Type B pancreatic cell (in vitro differentiated cells): Measurements from ENCODE around the gene COL4A6. TPM values are rescaled to one million over a fixed set of nuclear protein-coding genes. Genes with fewer than 3 reads are reported as not detected.

Experiments used
- DNase-seq: peaks from one replicate; pipeline ENCODE4 v3.0.0; 2021; ENCODE audit warnings: mixed read lengths; ENCODE audit not compliant: unreplicated experiment; ENCODE audit errors: extremely low spot score
- H3K27ac Mint-ChIP-seq: 2 replicates; pipeline ENCODE4 v1.8.0; 2021; ENCODE audit warnings: mild to moderate bottlenecking, mixed read lengths
- H3K27me3 Mint-ChIP-seq: 2 replicates; pipeline ENCODE4 v1.8.0; 2021; ENCODE audit warnings: mixed read lengths
- H3K36me3 Mint-ChIP-seq: 2 replicates; pipeline ENCODE4 v1.8.0; 2021; ENCODE audit warnings: mixed read lengths
- H3K4me1 Mint-ChIP-seq: one replicate; pipeline ENCODE4 v1.8.0; 2021; ENCODE audit warnings: mixed read lengths; ENCODE audit not compliant: unreplicated experiment
- H3K4me3 Mint-ChIP-seq: 2 replicates; pipeline ENCODE4 v1.8.0; 2021; ENCODE audit warnings: mild to moderate bottlenecking, mixed read lengths
- H3K9me3 Mint-ChIP-seq: 2 replicates; pipeline ENCODE4 v1.8.0; 2021; ENCODE audit warnings: mixed read lengths
- CTCF ChIP-seq: fragments of 200-600 bp; sonication (generic); conservative IDR thresholded peaks from 2 replicates; pipeline ENCODE4 v1.5.0; 2021; ENCODE audit warnings: antibody characterized with exemption, mild to moderate bottlenecking
- total RNA-seq: library from RNA; stranded (reverse); gene quantifications from 2 replicates; pipeline ENCODE4 v1.2.1, GENCODE V29; 2021; ENCODE audit warnings: low replicate concordance

COL4A6 gene
- total RNA-seq, 1 donor from 2014 or later = 51.7 TPM

- Mint-ChIP-seq H3K4me1 (no peaks in the 10 kb centered on the region), H3K36me3 (peaks cover 23% of the 10 kb centered on the region), H3K27ac (no peak overlapping the region), H3K9me3 (no peaks in the 10 kb centered on the region), H3K4me3 (no peak overlapping the region), H3K27me3 (no peaks in the 10 kb centered on the region)
- DNase-seq = no peak
- TF ChIP-seq CTCF = no peak
These were observed 303.5 kb downstream of the COL4A6 start for GRCh38 chrX:108134724-108135123.

- no peaks in the 10 kb centered on the region for H3K9me3 Mint-ChIP-seq
- no peak for TF ChIP-seq CTCF
- H3K4me3 Mint-ChIP-seq = no peak overlapping the region
- no peak for DNase-seq
- H3K4me1 Mint-ChIP-seq = no peaks in the 10 kb centered on the region
- no peaks in the 10 kb centered on the region for H3K27me3 Mint-ChIP-seq
- no peak overlapping the region for H3K27ac Mint-ChIP-seq
- H3K36me3 Mint-ChIP-seq = peaks cover 20% of the 10 kb centered on the region
These were observed 305.3 kb downstream of the COL4A6 start for GRCh38 chrX:108132876-108133275.

GRCh38 chrX:108132034-108132433 is 306.2 kb downstream of the COL4A6 start:
- Mint-ChIP-seq H3K4me3 (no peak overlapping the region), H3K36me3 (peaks cover 17% of the 10 kb centered on the region), H3K9me3 (no peaks in the 10 kb centered on the region), H3K4me1 (no peaks in the 10 kb centered on the region), H3K27ac (no peak overlapping the region), H3K27me3 (no peaks in the 10 kb centered on the region)
- DNase-seq = no peak
- TF ChIP-seq CTCF = no peak

GRCh38 chrX:108131471-108131870 is 306.8 kb downstream of the COL4A6 start:
- DNase-seq = no peak
- no peak for TF ChIP-seq CTCF
- Mint-ChIP-seq H3K27ac (no peak overlapping the region), H3K4me3 (no peak overlapping the region), H3K27me3 (no peaks in the 10 kb centered on the region), H3K36me3 (peaks cover 17% of the 10 kb centered on the region), H3K9me3 (no peaks in the 10 kb centered on the region), H3K4me1 (no peaks in the 10 kb centered on the region)

- Mint-ChIP-seq H3K36me3 (peaks cover 17% of the 10 kb centered on the region), H3K4me3 (no peak overlapping the region), H3K27ac (no peak overlapping the region), H3K4me1 (no peaks in the 10 kb centered on the region), H3K9me3 (no peaks in the 10 kb centered on the region), H3K27me3 (no peaks in the 10 kb centered on the region)
- TF ChIP-seq CTCF = no peak
- no peak for DNase-seq
These were observed 307.3 kb downstream of the COL4A6 start for GRCh38 chrX:108130889-108131288.

- peaks cover 8% of the 10 kb centered on the region for H3K4me1 Mint-ChIP-seq
- H3K4me3 Mint-ChIP-seq = no peak overlapping the region
- H3K36me3 Mint-ChIP-seq = peaks cover 12% of the 10 kb centered on the region
- H3K27ac Mint-ChIP-seq = no peak overlapping the region
- H3K27me3 Mint-ChIP-seq = no peaks in the 10 kb centered on the region
- H3K9me3 Mint-ChIP-seq = no peaks in the 10 kb centered on the region
- no peak for TF ChIP-seq CTCF
- DNase-seq = no peak
These were observed 311.1 kb downstream of the COL4A6 start for GRCh38 chrX:108127152-108127551.
